IMR-90 (cell line): ENCODE measurements around the gene UST. TPM values are rescaled to one million over a fixed set of nuclear protein-coding genes. Genes with fewer than 3 reads are reported as not detected.
A peak's percentile ranks its signal among the peaks of the same experiment; 100 is the strongest.

Source experiments
- ATAC-seq: fragments of 200-7000 bp; cut with Tn5 transposase; 2 replicates; pipeline ENCODE4 v1.9.1; 2020; ENCODE audit warnings: low read depth, mild to moderate bottlenecking, moderate library complexity
- BruUV-seq: library from RNA; stranded (reverse); fragments of 400-500 nt; replicated peaks from 2 replicates; lab custom pipeline; 2021; lab: Mats Ljungman, UMichigan
- CTCF ChIA-PET: fragments of 300-600 bp; formaldehyde crosslinking; extraction: SDS; loops from one replicate; lab custom pipeline; 2021; ENCODE audit warnings: antibody characterized with exemption; lab: Yijun Ruan, JAX
- POLR2A ChIA-PET: fragments of 300-600 bp; sonication (Branson Sonifier 250); formaldehyde crosslinking; loops from one replicate; lab custom pipeline; 2022; ENCODE audit warnings: antibody characterized with exemption; ENCODE audit not compliant: unreplicated experiment; lab: Charles Lee
- DNase-seq: peaks from one replicate; pipeline ENCODE4 v3.0.0; 2013
- H2AFZ ChIP-seq: replicated peaks from 2 replicates; pipeline ENCODE3; 2013; ENCODE audit warnings: low read length, mild to moderate bottlenecking; ENCODE audit not compliant: poor library complexity
- H2AK5ac ChIP-seq: 2 replicates; pipeline ENCODE4 v1.6.1; 2013; ENCODE audit warnings: low read depth, low read length, inconsistent platforms
- H2AK9ac ChIP-seq: replicated peaks from 2 replicates; pipeline ENCODE3; 2013; ENCODE audit warnings: mild to moderate bottlenecking, low read depth, low read length, moderate library complexity; ENCODE audit not compliant: poor library complexity
- H2BK120ac ChIP-seq: 2 replicates; pipeline ENCODE4 v1.6.1; 2013; ENCODE audit warnings: low read depth, low read length, inconsistent platforms
- H2BK15ac ChIP-seq: 3 replicates; pipeline ENCODE4 v1.6.1; 2013; ENCODE audit warnings: low read depth, low read length, inconsistent platforms
- H2BK20ac ChIP-seq: 2 replicates; pipeline ENCODE4 v1.6.1; 2013; ENCODE audit warnings: low read depth, mild to moderate bottlenecking, inconsistent platforms, low read length, moderate library complexity
- H2BK5ac ChIP-seq: 2 replicates; pipeline ENCODE4 v1.6.1; 2013; ENCODE audit warnings: mild to moderate bottlenecking, low read depth, low read length, inconsistent platforms; ENCODE audit not compliant: poor library complexity, severe bottlenecking
- H3K14ac ChIP-seq: replicated peaks from 2 replicates; pipeline ENCODE4 v1.6.1; 2013; ENCODE audit warnings: low read depth, low read length, inconsistent platforms
- H3K18ac ChIP-seq: 2 replicates; pipeline ENCODE4 v1.6.1; 2013; ENCODE audit warnings: low read depth, low read length, control low read depth
- H3K23ac ChIP-seq: 2 replicates; pipeline ENCODE4 v1.6.1; 2013; ENCODE audit warnings: low read depth, low read length, inconsistent platforms
- H3K27ac ChIP-seq: 2 replicates; pipeline ENCODE4 v1.5.1; 2013; ENCODE audit warnings: mild to moderate bottlenecking, control low read depth, low read length; ENCODE audit not compliant: insufficient read depth
- H3K27me3 ChIP-seq: 2 replicates; pipeline ENCODE4 v1.6.1; 2013; ENCODE audit warnings: low read length; ENCODE audit not compliant: control insufficient read depth, insufficient read depth
- H3K36me3 ChIP-seq: 2 replicates; pipeline ENCODE4 v1.6.1; 2013; ENCODE audit warnings: low read length, mixed read lengths; ENCODE audit not compliant: control insufficient read depth, insufficient read depth
- H3K4ac ChIP-seq: 2 replicates; pipeline ENCODE4 v1.6.1; 2013; ENCODE audit warnings: low read depth, low read length, inconsistent platforms
- H3K4me1 ChIP-seq: 2 replicates; pipeline ENCODE4 v1.6.1; 2013; ENCODE audit warnings: low read length, mixed read lengths; ENCODE audit not compliant: control insufficient read depth, insufficient read depth
- H3K4me2 ChIP-seq: 2 replicates; pipeline ENCODE4 v1.6.1; 2013; ENCODE audit warnings: low read depth, mild to moderate bottlenecking, control low read depth, low read length, moderate library complexity
- H3K4me3 ChIP-seq: 2 replicates; pipeline ENCODE4 v1.5.1; 2013; ENCODE audit warnings: low read depth, mild to moderate bottlenecking, control low read depth, low read length, moderate library complexity; ENCODE audit not compliant: insufficient read depth
- H3K56ac ChIP-seq: 2 replicates; pipeline ENCODE4 v1.6.1; 2013; ENCODE audit warnings: low read length, inconsistent platforms; ENCODE audit not compliant: insufficient read depth; ENCODE audit errors: extremely low read depth
- H3K79me1 ChIP-seq, 2 experiments: 2 replicates each; pipeline ENCODE4 v1.6.1; 2013; ENCODE audit warnings: low read length in 2 of 2, inconsistent platforms in 1 of 2, low read depth in 1 of 2
- H3K9ac ChIP-seq: 2 replicates; pipeline ENCODE4 v1.6.1; 2013; ENCODE audit warnings: low read depth, low read length, control low read depth
- H3K9me1 ChIP-seq: 2 replicates; pipeline ENCODE4 v1.6.1; 2013; ENCODE audit warnings: low read length, inconsistent platforms; ENCODE audit not compliant: insufficient read depth
- H3K9me3 ChIP-seq: 2 replicates; pipeline ENCODE4 v1.6.1; 2013; ENCODE audit warnings: low read length; ENCODE audit not compliant: control insufficient read depth, insufficient read depth
- H4K20me1 ChIP-seq: 2 replicates; pipeline ENCODE4 v1.6.1; 2013; ENCODE audit warnings: low read length, inconsistent platforms; ENCODE audit not compliant: insufficient read depth
- H4K5ac ChIP-seq: 2 replicates; pipeline ENCODE4 v1.6.1; 2013; ENCODE audit warnings: mild to moderate bottlenecking, low read depth, low read length, control low read depth
- H4K8ac ChIP-seq, 2 experiments: 2 replicates each; pipeline ENCODE4 v1.6.1; 2013; ENCODE audit warnings: low read depth in 2 of 2, low read length in 2 of 2, control low read depth in 1 of 2, inconsistent platforms in 1 of 2
- H4K91ac ChIP-seq: 2 replicates; pipeline ENCODE4 v1.6.1; 2013; ENCODE audit warnings: low read depth, low read length, inconsistent platforms; ENCODE audit not compliant: insufficient read depth
- CEBPB ChIP-seq: IDR thresholded peaks from 2 replicates; pipeline ENCODE4 v1.6.1; 2012; ENCODE audit warnings: low read depth, low read length, improper control_type of control experiment
- ELK1 ChIP-seq: fragments of 150-350 bp; IDR thresholded peaks from 2 replicates; pipeline ENCODE4 v1.6.1; 2016; ENCODE audit warnings: low read depth, mild to moderate bottlenecking, low read length, moderate library complexity, borderline replicate concordance
- MAZ ChIP-seq: IDR thresholded peaks from 2 replicates; pipeline ENCODE4 v1.6.1; 2012; ENCODE audit warnings: low read depth, mild to moderate bottlenecking, low read length, improper control_type of control experiment, moderate library complexity, borderline replicate concordance
- POLR2A ChIP-seq: IDR thresholded peaks from 2 replicates; pipeline ENCODE4 v1.6.1; 2012; ENCODE audit warnings: mild to moderate bottlenecking, low read depth, low read length
- RAD21 ChIP-seq: IDR thresholded peaks from 2 replicates; pipeline ENCODE4 v1.6.1; 2012; ENCODE audit warnings: low read length, improper control_type of control experiment
- RCOR1 ChIP-seq: IDR thresholded peaks from 2 replicates; pipeline ENCODE4 v1.6.1; 2012; ENCODE audit warnings: mild to moderate bottlenecking, low read length, improper control_type of control experiment; ENCODE audit not compliant: insufficient replicate concordance
- RFX5 ChIP-seq: IDR thresholded peaks from 2 replicates; pipeline ENCODE4 v1.8.0; 2012; ENCODE audit warnings: low read depth, mild to moderate bottlenecking, low read length, moderate library complexity
- SMC3 ChIP-seq: fragments of 150-350 bp; IDR thresholded peaks from 2 replicates; pipeline ENCODE4 v1.6.1; 2016; ENCODE audit warnings: low read depth, mild to moderate bottlenecking, antibody characterized with exemption, low read length, moderate library complexity
- USF2 ChIP-seq: fragments of 150-350 bp; IDR thresholded peaks from 2 replicates; pipeline ENCODE4 v1.6.1; 2017; ENCODE audit warnings: mild to moderate bottlenecking, antibody characterized with exemption, low read length, low read depth
- WGBS, 2 experiments: methylation state at CpG; one replicate each; pipeline versions ENCODE4 v1.1.5 to v1.1.7; 2013; ENCODE audit warnings: missing lambda C conversion rate in 2 of 2; ENCODE audit not compliant: insufficient read length in 1 of 2; ENCODE audit errors: extremely low coverage in 2 of 2; 5-methylcytosine and 5-hydroxymethylcytosine counted together
- dilution Hi-C: fragments of 300-500 bp; cut with HindIII; formaldehyde crosslinking; loops from one replicate; pipeline ENCODE4 v1.14.3; 2018; ENCODE audit warnings: low sequenced_read_pairs; ENCODE audit not compliant: unreplicated experiment
- in situ Hi-C: fragments of 300-500 bp; cut with MboI; formaldehyde crosslinking; loops from 3 replicates; pipeline ENCODE4 v1.14.3; 2019; ENCODE audit warnings: low sequenced_read_pairs, inconsistent platforms, mixed read lengths
- intact Hi-C: fragments of 100-400 bp; cut with micrococcal nuclease; formaldehyde crosslinking; loops from 2 replicates; pipeline ENCODE4 v1.10.0; 2022
- polyA plus RNA-seq, 3 experiments: library from polyadenylated mRNA; depleted of rRNA; stranded (reverse); fragments of >200 nt; gene quantifications; 2 replicates each; pipeline ENCODE4 v1.2.3, GENCODE V29; 2012; ENCODE audit warnings: low replicate concordance in 1 of 3
- total RNA-seq: library from RNA; depleted of rRNA; stranded (reverse); fragments of >200 nt; gene quantifications from 2 replicates; pipeline ENCODE4 v1.2.3, GENCODE V29; 2012

The UST gene
- total and polyA plus RNA-seq, 2 of the 4 experiments (the other 2 are of a cell fraction): 7.7 to 13.8 TPM

- peak overlapping the region in 1 of 2 experiments; percentile 56; a peak in 1 of 4 replicates for H4K8ac ChIP-seq
- ATAC-seq: peak; percentile 49
These were observed 314.3 kb downstream of the UST start for GRCh38 chr6:149060985-149061760.

More at GRCh38 chr6:149060985-149061760, 314.3 kb downstream of the UST start:
- 18% methylated on average over 4 of the region's 12 CpGs; no CpG with 5 or more reads in 1 of the 2 experiments for WGBS, 2 experiments
- intact Hi-C loops: no loop called here
- TF ChIP-seq POLR2A (no peak), USF2 (no peak), SMC3 (no peak), CEBPB (no peak), RFX5 (no peak), RCOR1 (no peak), RAD21 (no peak), MAZ (no peak), ELK1 (no peak)
- Histone ChIP-seq H3K14ac (no peak overlapping the region; the same call in 1 of the 2 replicates), H2BK15ac (no peak overlapping the region), H3K9me1 (no peaks in the 10 kb centered on the region), H4K91ac (no peak overlapping the region), H3K27me3 (no peaks in the 10 kb centered on the region), H3K18ac (no peak overlapping the region), H3K79me1 (no peaks in the 10 kb centered on the region), H3K4me2 (0 out of 2 replicates have a peak overlapping the region, but pooled peaks have one; percentile 0), H2BK120ac (no peak overlapping the region), H3K4ac (no peak overlapping the region), H3K9ac (no peak overlapping the region), H3K23ac (no peak overlapping the region), H2BK20ac (no peak overlapping the region), H2AK5ac (no peak overlapping the region), H3K56ac (no peak overlapping the region), H3K4me1 (peaks cover 16% of the 10 kb centered on the region), H4K20me1 (0 out of 2 replicates have a peak, but pooled peaks cover 3% of the 10 kb centered on the region), H2BK5ac (no peak overlapping the region), H3K9me3 (no peaks in the 10 kb centered on the region), H4K5ac (no peak overlapping the region), H2AFZ (peak overlapping the region; percentile 12), H3K27ac (no peak overlapping the region), H3K36me3 (no peaks in the 10 kb centered on the region), H2AK9ac (peak overlapping the region; percentile 19), H3K4me3 (no peak overlapping the region)
- POLR2A ChIA-PET: no interaction called here
- dilution Hi-C loops: no loop called here
- CTCF ChIA-PET: interaction anchor here (0.9 to 1.2 kb wide), 2 partner anchors 14 to 19 kb away, joined by 3 to 5 read pairs; no protein-coding TSS in a partner anchor
- in situ Hi-C loops: no loop called here
- peak; percentile 70 for DNase-seq
- BruUV-seq: no TSS peak
